A549 (cell line): ENCODE measurements around the gene SET. TPM values are rescaled to one million over a fixed set of nuclear protein-coding genes. Genes with fewer than 3 reads are reported as not detected.

ENCODE experiments used
- ATAC-seq, 2 experiments: fragments of 200-7000 bp in 1 of 2; fragments of >200 bp in 1 of 2; cut with Nextera tagmentation in 1 of 2; cut with Tn5 transposase in 1 of 2; 3 replicates each; pipeline versions ENCODE4 v1.8.0 to v1.9.1; 2018 to 2020; ENCODE audit warnings: mild to moderate bottlenecking in 1 of 2, moderate library complexity in 1 of 2
- CTCF ChIA-PET: fragments of 300-600 bp; sonication (Branson Sonifier 250); formaldehyde crosslinking; extraction: SDS; loops from one replicate; lab custom pipeline; 2021; ENCODE audit warnings: antibody characterized with exemption, inconsistent platforms; lab: Yijun Ruan, JAX
- POLR2A ChIA-PET: fragments of 350-600 bp; formaldehyde crosslinking; extraction: SDS; loops from one replicate; lab custom pipeline; 2021; ENCODE audit warnings: antibody characterized with exemption, inconsistent platforms; lab: Yijun Ruan, JAX
- DNase-seq, 2 experiments: peaks; one replicate each; pipeline versions ENCODE4 v3.0.0 to v3.0.0-alpha.2; 2011 to 2016; ENCODE audit warnings: low read depth in 1 of 2, low spot score in 1 of 2
- FAIRE-seq: peaks from 2 replicates; lab custom pipeline; 2011; peaks lifted over from hg19 to GRCh38; lab: Jason Lieb, UNC
- H3K27ac ChIP-seq, 2 experiments: fragments of >200 bp; sonication (Bioruptor Twin); formaldehyde crosslinking; 3 replicates each; pipeline ENCODE4 v1.5.1; 2016 to 2017
- H3K4me1 ChIP-seq: fragments of >200 bp; sonication (Bioruptor Twin); formaldehyde crosslinking; 3 replicates; pipeline ENCODE4 v1.6.1; 2016
- H3K4me2 ChIP-seq: fragments of >200 bp; sonication (Bioruptor Twin); formaldehyde crosslinking; 3 replicates; pipeline ENCODE4 v1.6.1; 2016
- H3K4me3 ChIP-seq: fragments of >200 bp; sonication (Bioruptor Twin); formaldehyde crosslinking; 3 replicates; pipeline ENCODE4 v1.5.1; 2016
- H3K9me3 ChIP-seq: fragments of >200 bp; sonication (Bioruptor Twin); formaldehyde crosslinking; 3 replicates; pipeline ENCODE4 v1.6.1; 2016
- CHD4 ChIP-seq: fragments of 200-600 bp; sonication (generic); IDR thresholded peaks from 2 replicates; pipeline ENCODE4 v1.6.1; 2016; ENCODE audit warnings: antibody characterized with exemption, mild to moderate bottlenecking, borderline replicate concordance
- EHF ChIP-seq: fragments of 250-450 bp; sonication (Bioruptor Pico); IDR thresholded peaks from 2 replicates; pipeline ENCODE4 v1.5.0; 2020; ENCODE audit warnings: mild to moderate bottlenecking
- EHMT2 ChIP-seq: fragments of 200-600 bp; sonication (generic); IDR thresholded peaks from 2 replicates; pipeline ENCODE4 v1.6.1; 2016; ENCODE audit warnings: antibody characterized with exemption, low read depth, mild to moderate bottlenecking, moderate library complexity
- EP300 ChIP-seq, 2 experiments: fragments of >200 bp; sonication (Bioruptor Twin); formaldehyde crosslinking; IDR thresholded peaks; 2 replicates in 1 of 2; 3 replicates in 1 of 2; pipeline ENCODE4 v1.6.1; 2016 to 2017
- FOSL2 ChIP-seq, 2 experiments: fragments of 450-650 bp in 1 of 2; fragments of >200 bp in 1 of 2; sonication (Bioruptor Twin) in 1 of 2; formaldehyde crosslinking; IDR thresholded peaks; 2 replicates each; pipeline versions ENCODE4 v1.5.0 to v1.6.1; 2016 to 2020; ENCODE audit warnings: mild to moderate bottlenecking in 1 of 2, moderate library complexity in 1 of 2
- HDAC2 ChIP-seq: fragments of 200-600 bp; sonication (generic); IDR thresholded peaks from 2 replicates; pipeline ENCODE4 v1.6.1; 2016
- JUN ChIP-seq, 2 experiments: fragments of >200 bp; sonication (Bioruptor Twin); formaldehyde crosslinking; IDR thresholded peaks; 2 replicates in 1 of 2; 3 replicates in 1 of 2; pipeline ENCODE4 v1.6.1; 2016 to 2017
- JUNB ChIP-seq: fragments of >200 bp; sonication (Bioruptor Twin); formaldehyde crosslinking; IDR thresholded peaks from 2 replicates; pipeline ENCODE4 v1.6.1; 2016
- KDM1A ChIP-seq: fragments of 200-600 bp; sonication (generic); IDR thresholded peaks from 2 replicates; pipeline ENCODE4 v1.6.1; 2016; ENCODE audit warnings: low read depth, mild to moderate bottlenecking
- MAFK ChIP-seq: fragments of 450-650 bp; IDR thresholded peaks from 2 replicates; pipeline ENCODE4 v1.6.1; 2014; ENCODE audit not compliant: partially characterized antibody
- MYC ChIP-seq: IDR thresholded peaks from 2 replicates; pipeline ENCODE4 v1.6.1; 2012; ENCODE audit warnings: mild to moderate bottlenecking, inconsistent platforms, low read length, improper control_type of control experiment, borderline replicate concordance
- NPAS2 ChIP-seq: fragments of 250-450 bp; sonication (Bioruptor Pico); IDR thresholded peaks from 2 replicates; pipeline ENCODE4 v1.8.0; 2022; ENCODE audit warnings: mild to moderate bottlenecking, moderate library complexity, borderline replicate concordance
- NR3C1 ChIP-seq: fragments of >200 bp; sonication (Bioruptor Twin); formaldehyde crosslinking; IDR thresholded peaks from 3 replicates; pipeline ENCODE4 v1.6.1; 2017
- PHF8 ChIP-seq: fragments of 200-600 bp; sonication (generic); IDR thresholded peaks from 2 replicates; pipeline ENCODE4 v1.6.1; 2016; ENCODE audit warnings: low read depth, mild to moderate bottlenecking, antibody characterized with exemption, moderate library complexity, borderline replicate concordance
- POLR2A ChIP-seq: IDR thresholded peaks from 2 replicates; pipeline ENCODE4 v1.6.1; 2012; ENCODE audit warnings: mild to moderate bottlenecking, low read length
- RAD21 ChIP-seq, 2 experiments: fragments of >200 bp in 1 of 2; sonication (Bioruptor Twin) in 1 of 2; formaldehyde crosslinking in 1 of 2; IDR thresholded peaks in 1 of 2; conservative IDR thresholded peaks in 1 of 2; 2 replicates in 1 of 2; 3 replicates in 1 of 2; pipeline ENCODE4 v1.6.1; 2012 to 2018; ENCODE audit warnings: inconsistent platforms in 1 of 2
- RCOR1 ChIP-seq: fragments of 150-350 bp; IDR thresholded peaks from 2 replicates; pipeline ENCODE4 v1.6.1; 2014; ENCODE audit warnings: antibody characterized with exemption, low read length, low read depth
- SREBF2 ChIP-seq: fragments of 450-650 bp; IDR thresholded peaks from 2 replicates; pipeline ENCODE4 v1.6.1; 2014; ENCODE audit warnings: mild to moderate bottlenecking, moderate library complexity
- TFCP2L1 ChIP-seq: fragments of 250-450 bp; sonication (Bioruptor Pico); IDR thresholded peaks from 2 replicates; pipeline ENCODE4 v1.5.0; 2021; ENCODE audit warnings: mild to moderate bottlenecking
- ZC3H11A ChIP-seq: fragments of 450-650 bp; IDR thresholded peaks from 2 replicates; pipeline ENCODE4 v1.6.1; 2014; ENCODE audit warnings: antibody characterized with exemption, mild to moderate bottlenecking
- ZFP36 ChIP-seq: fragments of 450-650 bp; IDR thresholded peaks from 2 replicates; pipeline ENCODE4 v1.6.1; 2014; ENCODE audit warnings: borderline replicate concordance; ENCODE audit not compliant: partially characterized antibody
- WGBS: methylation state at CpG from one replicate; pipeline ENCODE4 v1.1.6; 2017; ENCODE audit errors: missing lambda C conversion rate; 5-methylcytosine and 5-hydroxymethylcytosine counted together
- polyA plus RNA-seq, 4 experiments: library from polyadenylated mRNA; depleted of rRNA in 3 of 4; stranded (reverse); fragments of >200 nt; fragmentation: RNase III in 1 of 4; extraction: RNeasy Plus Mini Kit Qiagen cat#74134 plus additional on column Dnase treatment in 1 of 4; gene quantifications; 2 replicates in 3 of 4; 3 replicates in 1 of 4; pipeline ENCODE4 v1.2.3, GENCODE V29; 2011 to 2017
- TF ChIP-seq, protein P1 (sequence below): fragments of 250-450 bp; sonication (Bioruptor Pico); IDR thresholded peaks from 2 replicates; pipeline ENCODE4 v1.5.0; 2020; ENCODE audit warnings: low read depth, mild to moderate bottlenecking, moderate library complexity
- TF ChIP-seq, protein P2 (sequence below): fragments of 250-450 bp; sonication (Bioruptor Pico); IDR thresholded peaks from 2 replicates; pipeline ENCODE4 v1.5.0; 2021; ENCODE audit warnings: mild to moderate bottlenecking, moderate library complexity, borderline replicate concordance
- TF ChIP-seq, protein P3 (sequence below): fragments of 200-600 bp; sonication (generic); IDR thresholded peaks from 2 replicates; pipeline ENCODE4 v1.6.1; 2016; ENCODE audit warnings: antibody characterized with exemption, mild to moderate bottlenecking, moderate library complexity

Gene SET
- polyA plus RNA-seq, 2 of the 4 experiments (the other 2 are of a cell fraction) = 518 to 538 TPM

DNA sequence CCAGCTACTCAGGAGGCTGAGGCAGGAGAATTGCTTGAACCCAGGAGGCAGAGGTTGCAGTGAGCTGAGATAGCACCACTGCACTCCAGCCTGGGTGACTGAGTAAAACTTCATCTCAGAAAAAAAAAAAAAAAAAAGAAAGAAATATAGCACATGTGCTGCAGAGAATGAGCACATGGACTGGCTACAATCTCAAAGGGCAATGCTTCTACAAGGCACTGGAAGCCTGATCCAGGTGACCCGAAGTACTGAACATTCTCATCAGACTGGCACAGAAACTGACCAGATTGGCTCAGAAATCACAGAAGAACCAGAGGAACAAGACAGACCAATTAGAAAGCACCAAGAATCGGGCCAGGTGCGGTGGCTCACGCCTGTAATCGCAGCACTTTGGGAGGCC is 37.2 kb upstream of the SET start (continued):
- TF ChIP-seq POLR2A (no peak), ZC3H11A (no peak), NR3C1 (no peak), SREBF2 (no peak), PHF8 (no peak), MAFK (no peak)

DNA sequence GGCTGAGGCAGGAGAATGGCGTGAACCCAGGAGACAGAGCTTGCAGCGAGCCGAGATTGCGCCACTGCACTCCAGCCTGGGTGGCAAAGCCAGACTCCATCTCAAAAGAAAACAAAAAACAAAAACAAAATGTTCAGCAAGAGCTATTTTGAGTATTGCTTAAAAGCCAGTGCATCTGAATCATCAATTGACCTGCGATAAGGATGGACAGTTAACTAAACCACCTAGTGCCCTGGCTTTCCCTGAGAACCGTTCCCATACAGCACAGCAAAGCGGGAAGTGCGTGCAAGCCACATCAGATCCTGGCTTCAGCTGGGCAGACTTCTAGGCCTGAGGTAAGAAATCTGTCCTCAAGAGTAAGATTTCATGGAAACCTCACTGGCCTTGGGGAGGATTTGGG is 35.1 kb upstream of the SET start:
- no peak for ATAC-seq
- TF ChIP-seq JUN (IDR thresholded peaks at IDR 0.05) = no peak
- no peak for TF ChIP-seq RCOR1
- TF ChIP-seq HDAC2 = no peak
- no peak for TF ChIP-seq KDM1A
- TF ChIP-seq, protein P1, sequence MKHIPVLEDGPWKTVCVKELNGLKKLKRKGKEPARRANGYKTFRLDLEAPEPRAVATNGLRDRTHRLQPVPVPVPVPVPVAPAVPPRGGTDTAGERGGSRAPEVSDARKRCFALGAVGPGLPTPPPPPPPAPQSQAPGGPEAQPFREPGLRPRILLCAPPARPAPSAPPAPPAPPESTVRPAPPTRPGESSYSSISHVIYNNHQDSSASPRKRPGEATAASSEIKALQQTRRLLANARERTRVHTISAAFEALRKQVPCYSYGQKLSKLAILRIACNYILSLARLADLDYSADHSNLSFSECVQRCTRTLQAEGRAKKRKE = no peak
- TF ChIP-seq, all 56 proteins: peak for 0
- 93% methylated on average over 8 of the region's 8 CpGs for WGBS
- POLR2A ChIA-PET = no interaction called here
- Histone ChIP-seq H3K27ac (peak overlapping the region in 1 of 2 experiments; percentile 34; a peak in 2 of 6 replicates), H3K4me2 (no peak overlapping the region), H3K4me3 (no peak overlapping the region), H3K9me3 (no peaks in the 10 kb centered on the region), H3K4me1 (peaks cover 4% of the 10 kb centered on the region; the same call in 1 of the 3 replicates)
- CTCF ChIA-PET = interaction anchor here (0.7 to 2.1 kb wide), 9 partner anchors 15 to 215 kb away, joined by 3 to 17 read pairs (median 3); partner anchors contain the start of gene PKN3
- FAIRE-seq (no peak), DNase-seq (no peak)

DNA sequence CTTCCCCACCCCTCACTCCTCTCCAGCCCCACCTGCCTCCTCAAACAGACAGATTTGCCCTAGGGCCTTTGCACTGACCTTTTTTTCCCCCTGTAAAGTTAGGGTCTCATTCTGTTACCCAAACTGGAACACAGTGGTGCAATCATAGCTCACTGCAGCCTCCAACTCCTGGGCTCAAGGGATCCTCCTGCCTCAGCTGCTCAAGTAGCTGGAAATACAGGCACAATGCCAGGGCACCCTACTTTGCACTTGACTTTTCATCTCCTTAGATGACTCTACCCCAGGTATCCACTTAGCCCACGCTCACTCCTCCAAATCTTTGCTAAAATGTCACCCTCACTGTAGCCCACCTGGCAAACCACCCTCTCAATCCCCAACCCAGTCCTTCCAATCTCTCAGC is 34.5 kb upstream of the SET start:
- Histone ChIP-seq H3K4me2 (peak overlapping the region; percentile 72; the same call in 1 of the 3 replicates), H3K27ac (peak overlapping the region in 1 of 2 experiments; percentile 34; a peak in 3 of 6 replicates), H3K4me3 (no peak overlapping the region), H3K9me3 (no peaks in the 10 kb centered on the region), H3K4me1 (peaks cover 4% of the 10 kb centered on the region; the same call in 1 of the 3 replicates)
- WGBS = 95% methylated on average over 1 of the region's 1 CpG
- TF ChIP-seq JUNB (no peak), TFCP2L1 (CRISPR knock-in tag) (no peak), EP300 (IDR thresholded peaks at IDR 0.05) (no peak), EHF (no peak), EHMT2 (no peak), FOSL2 (IDR thresholded peaks at IDR 0.05) (no peak), FOSL2 (CRISPR knock-in tag; IDR thresholded peaks at IDR 0.05) (no peak), RAD21 (conservative IDR thresholded peaks at IDR 0.05 in 1 of 2, IDR thresholded peaks at IDR 0.05 in 1 of 2) (no peak), NPAS2 (CRISPR knock-in tag) (no peak), PHF8 (no peak), MYC (no peak), CHD4 (no peak), ZFP36 (no peak), KDM1A (no peak)
- TF ChIP-seq, protein P1 = no peak
- TF ChIP-seq, protein P2, sequence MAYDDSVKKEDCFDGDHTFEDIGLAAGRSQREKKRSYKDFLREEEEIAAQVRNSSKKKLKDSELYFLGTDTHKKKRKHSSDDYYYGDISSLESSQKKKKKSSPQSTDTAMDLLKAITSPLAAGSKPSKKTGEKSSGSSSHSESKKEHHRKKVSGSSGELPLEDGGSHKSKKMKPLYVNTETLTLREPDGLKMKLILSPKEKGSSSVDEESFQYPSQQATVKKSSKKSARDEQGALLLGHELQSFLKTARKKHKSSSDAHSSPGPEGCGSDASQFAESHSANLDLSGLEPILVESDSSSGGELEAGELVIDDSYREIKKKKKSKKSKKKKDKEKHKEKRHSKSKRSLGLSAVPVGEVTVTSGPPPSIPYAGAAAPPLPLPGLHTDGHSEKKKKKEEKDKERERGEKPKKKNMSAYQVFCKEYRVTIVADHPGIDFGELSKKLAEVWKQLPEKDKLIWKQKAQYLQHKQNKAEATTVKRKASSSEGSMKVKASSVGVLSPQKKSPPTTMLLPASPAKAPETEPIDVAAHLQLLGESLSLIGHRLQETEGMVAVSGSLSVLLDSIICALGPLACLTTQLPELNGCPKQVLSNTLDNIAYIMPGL (CRISPR knock-in tag) = no peak
- TF ChIP-seq, protein P3, sequence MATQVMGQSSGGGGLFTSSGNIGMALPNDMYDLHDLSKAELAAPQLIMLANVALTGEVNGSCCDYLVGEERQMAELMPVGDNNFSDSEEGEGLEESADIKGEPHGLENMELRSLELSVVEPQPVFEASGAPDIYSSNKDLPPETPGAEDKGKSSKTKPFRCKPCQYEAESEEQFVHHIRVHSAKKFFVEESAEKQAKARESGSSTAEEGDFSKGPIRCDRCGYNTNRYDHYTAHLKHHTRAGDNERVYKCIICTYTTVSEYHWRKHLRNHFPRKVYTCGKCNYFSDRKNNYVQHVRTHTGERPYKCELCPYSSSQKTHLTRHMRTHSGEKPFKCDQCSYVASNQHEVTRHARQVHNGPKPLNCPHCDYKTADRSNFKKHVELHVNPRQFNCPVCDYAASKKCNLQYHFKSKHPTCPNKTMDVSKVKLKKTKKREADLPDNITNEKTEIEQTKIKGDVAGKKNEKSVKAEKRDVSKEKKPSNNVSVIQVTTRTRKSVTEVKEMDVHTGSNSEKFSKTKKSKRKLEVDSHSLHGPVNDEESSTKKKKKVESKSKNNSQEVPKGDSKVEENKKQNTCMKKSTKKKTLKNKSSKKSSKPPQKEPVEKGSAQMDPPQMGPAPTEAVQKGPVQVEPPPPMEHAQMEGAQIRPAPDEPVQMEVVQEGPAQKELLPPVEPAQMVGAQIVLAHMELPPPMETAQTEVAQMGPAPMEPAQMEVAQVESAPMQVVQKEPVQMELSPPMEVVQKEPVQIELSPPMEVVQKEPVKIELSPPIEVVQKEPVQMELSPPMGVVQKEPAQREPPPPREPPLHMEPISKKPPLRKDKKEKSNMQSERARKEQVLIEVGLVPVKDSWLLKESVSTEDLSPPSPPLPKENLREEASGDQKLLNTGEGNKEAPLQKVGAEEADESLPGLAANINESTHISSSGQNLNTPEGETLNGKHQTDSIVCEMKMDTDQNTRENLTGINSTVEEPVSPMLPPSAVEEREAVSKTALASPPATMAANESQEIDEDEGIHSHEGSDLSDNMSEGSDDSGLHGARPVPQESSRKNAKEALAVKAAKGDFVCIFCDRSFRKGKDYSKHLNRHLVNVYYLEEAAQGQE = no peak
- FAIRE-seq (no peak), ATAC-seq (no peak), DNase-seq (no peak)
- CTCF ChIA-PET = interaction anchor here (0.9 to 2.1 kb wide), 7 partner anchors 18 to 216 kb away, joined by 3 to 17 read pairs (median 3); partner anchors contain the start of gene PKN3
- POLR2A ChIA-PET = no interaction called here
